MM.1S (cell line): ENCODE results near the gene RPL11.
"Not testable (repeated sequence)": the region's sequence is repeated elsewhere in the genome, so short reads cannot be mapped to it uniquely, and the experiment has no call there.

ENCODE experiments used
- CTCF ChIP-seq: fragments of 300-600 bp; sonication (generic); IDR thresholded peaks from 2 replicates; pipeline ENCODE4 v1.5.1; 2016; ENCODE audit warnings: antibody characterized with exemption, low read length, mixed read lengths
- EZH2 ChIP-seq: fragments of 300-600 bp; sonication (generic); optimal IDR thresholded peaks from 2 replicates; pipeline ENCODE3; 2017; ENCODE audit warnings: low read depth, mild to moderate bottlenecking, antibody characterized with exemption, low read length, mixed read lengths
- EZH2phosphoT487 ChIP-seq: fragments of 300-600 bp; sonication (generic); IDR thresholded peaks from 2 replicates; pipeline ENCODE4 v1.6.1; 2018; ENCODE audit warnings: antibody characterized with exemption, low read length

DNA sequence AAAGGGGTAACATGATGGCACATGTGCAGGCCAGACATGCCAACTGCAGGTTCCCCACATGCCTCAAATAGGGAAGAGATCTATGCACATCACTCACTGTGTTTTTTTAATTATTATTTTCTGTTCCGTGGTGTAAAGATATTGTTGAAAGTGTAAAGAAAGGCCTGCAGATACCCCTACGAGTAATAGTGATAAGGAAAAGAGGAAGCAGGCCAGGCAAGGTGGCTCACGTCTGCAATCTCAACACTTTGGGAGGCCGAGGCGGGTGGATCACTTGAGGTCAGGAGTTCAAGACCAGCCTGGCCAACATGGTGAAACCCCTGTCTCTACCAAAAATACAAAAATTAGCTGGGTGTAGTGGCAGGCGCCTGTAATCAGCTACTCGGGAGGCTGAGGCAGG is 6.4 kb upstream of the RPL11 start:
- not testable (repeated sequence) for TF ChIP-seq CTCF, EZH2, EZH2phosphoT487
